Measurements from ENCODE around the gene CCNB2.
A peak's percentile ranks its signal among the peaks of the same experiment; 100 is the strongest.
"Not testable (repeated sequence)": the region's sequence is repeated elsewhere in the genome, so short reads cannot be mapped to it uniquely, and the experiment has no call there.

Gene CCNB2

DNA sequence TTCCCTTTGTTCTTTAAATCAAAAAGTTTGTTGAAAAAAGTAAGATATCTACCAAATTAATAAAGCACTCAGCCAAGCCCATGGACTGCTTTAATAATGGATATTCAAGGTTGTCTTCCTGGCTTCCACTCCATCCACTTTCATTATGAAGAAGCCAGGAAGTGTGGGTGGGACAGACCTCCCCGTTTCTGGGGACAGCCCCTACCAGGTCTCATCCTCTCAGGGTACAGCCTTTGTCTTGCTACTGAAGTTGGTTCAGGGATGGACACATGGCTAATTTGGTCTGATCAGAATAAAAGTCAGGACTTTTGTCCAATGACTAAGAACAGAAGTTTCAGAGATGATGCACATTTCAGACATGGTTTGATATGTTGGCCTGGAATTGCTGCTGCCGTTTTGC is 32.6 kb downstream of the CCNB2 start:
- DNase-seq, result peak; percentile 33

DNA sequence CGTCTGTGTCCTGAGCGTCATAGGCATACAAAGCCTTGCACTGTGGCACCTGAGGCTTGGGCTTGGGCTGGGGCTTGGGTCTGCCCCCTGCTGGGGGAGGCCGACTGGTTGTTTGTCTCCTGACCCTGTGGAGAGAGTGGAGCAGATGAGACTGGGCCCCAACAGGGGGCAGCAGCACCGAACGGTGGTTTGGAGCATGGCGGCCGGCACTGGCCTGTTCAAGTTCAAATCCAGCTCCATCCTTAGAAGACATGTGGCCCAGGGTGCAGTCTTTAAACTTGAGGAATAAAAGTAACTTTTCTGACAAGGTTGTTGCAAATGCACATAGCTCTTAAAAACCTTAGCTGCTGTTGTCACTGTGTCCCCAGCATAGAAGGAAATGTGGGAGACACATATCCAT is 33.3 kb downstream of the CCNB2 start:
- peak; percentile 62 for DNase-seq

DNA sequence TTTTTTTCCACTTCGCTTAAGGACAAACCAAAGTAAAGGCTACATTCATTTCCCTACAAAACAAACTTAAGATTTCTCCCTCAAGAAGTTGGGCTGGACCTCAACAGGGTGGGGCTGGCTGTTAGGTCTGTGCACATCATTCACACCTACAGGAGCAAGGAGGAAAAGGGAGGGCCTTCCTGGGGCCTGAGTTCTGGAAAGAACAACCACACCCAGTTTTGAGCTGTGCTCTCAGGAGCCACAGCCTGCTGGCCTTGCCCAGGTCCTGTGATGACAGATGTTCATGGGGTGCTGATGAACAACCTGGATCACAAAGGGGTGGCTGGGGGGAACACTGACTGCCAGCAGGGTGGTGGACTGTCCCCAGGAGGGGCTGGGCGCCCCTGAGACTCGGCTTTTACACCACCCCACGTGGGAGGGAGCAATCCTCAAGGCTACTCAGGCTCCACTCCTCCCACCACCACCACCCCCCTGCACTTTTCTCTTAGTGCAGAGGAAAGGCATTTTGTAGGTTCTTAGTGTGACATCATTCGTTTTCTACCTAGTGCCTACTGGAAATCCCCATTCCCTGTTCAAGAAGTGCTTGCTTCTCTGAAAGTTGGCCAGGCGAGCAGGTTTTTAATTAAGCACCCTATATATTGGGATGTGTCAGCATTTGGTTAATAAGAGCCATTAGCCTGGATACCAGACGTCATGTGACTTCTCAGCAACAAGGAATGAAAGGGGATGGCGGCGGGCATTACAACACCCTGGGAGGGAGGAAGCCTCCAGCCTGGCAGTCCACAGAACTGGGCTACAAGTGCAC is 35.7 kb downstream of the CCNB2 start:
- no peak for DNase-seq

DNA sequence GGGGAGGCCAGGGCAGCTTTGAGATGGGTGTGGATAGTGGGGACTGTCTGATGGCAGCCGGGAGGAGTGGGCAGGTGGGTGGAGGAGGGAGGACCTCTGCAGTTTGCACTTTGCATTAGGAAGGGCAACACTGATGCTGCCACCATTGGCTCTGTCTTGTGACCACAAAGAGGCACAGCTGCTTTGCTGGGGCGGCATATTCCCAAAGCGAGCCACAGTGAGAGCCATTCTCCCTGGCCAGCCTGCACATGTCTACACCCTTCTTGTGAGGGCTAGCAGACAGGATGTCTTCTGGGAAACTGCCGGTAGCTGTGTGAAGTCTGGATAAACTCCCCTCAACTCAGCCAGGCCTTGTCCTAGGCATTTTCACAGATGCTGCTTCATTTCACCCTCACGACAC is 38.3 kb downstream of the CCNB2 start:
- no peak for DNase-seq

DNA sequence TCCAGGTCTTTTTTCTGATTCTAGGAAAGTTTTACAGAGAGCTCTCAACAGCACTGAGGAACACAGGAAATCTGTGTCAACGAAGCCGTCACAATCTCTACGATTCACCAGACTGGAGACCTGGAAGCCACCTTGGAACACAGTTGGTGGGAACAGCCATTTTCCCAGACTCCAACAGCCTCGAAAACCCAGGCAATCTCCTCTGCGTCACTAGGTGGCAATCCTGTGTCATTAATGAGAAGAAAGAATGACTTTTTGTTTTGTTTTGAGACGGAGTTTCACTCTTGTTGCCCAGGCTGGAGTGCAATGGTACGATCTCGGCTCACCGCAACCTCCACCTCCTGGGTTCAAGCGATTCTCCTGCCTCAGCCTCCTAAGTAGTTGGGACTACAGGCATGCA is 39.6 kb downstream of the CCNB2 start:
- DNase-seq, result not testable (repeated sequence)

DNA sequence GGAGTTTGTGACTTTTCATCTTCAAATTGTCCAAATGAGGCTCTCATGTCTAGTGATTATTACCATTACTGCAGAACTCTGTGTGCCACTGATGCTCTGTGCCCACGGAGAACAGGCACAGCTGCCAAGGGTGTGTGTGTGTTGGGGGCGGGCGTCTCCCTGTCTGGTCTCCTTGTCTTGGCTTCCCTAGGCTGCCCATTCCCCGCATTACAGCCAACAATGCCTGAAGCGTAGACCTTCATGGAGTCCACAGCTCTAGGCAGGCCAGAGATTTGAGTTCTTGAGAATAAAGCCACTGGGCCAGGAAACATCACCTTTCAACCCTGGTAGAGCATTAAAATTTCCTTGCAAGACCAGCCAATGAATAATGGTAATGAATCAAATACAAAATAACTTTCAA is 42.7 kb downstream of the CCNB2 start:
- no peak for DNase-seq

DNA sequence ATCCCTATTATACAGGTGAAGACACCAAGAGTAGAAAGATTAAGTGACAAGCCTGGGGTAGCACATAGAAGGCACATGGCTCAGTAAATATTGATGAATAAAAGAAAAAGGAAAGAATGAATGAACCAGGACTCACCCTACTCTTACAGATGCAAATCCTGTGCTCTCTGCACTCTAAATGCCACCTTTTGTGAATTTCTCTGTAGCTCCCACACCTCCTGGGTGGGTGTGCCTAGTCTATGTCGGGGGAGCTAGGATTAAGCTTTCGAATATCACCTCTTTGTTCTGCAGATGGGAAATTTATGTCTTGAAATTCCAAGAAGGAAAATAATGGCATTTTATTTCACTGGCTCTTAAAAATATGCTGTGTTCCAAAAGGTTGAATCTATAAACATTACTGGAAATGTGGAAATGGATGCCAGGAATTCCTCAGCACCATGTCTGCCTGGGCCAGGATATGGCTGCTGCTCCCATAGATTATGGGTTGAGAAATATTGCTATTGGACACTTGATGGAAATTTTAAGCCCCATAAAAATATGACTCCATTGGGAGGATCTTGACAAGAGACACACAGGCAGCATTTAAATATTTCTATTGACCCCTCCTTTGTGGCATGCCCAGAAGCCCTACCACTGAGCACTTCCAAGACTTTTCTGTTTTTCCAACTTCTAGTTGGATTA is 43.3 kb downstream of the CCNB2 start:
- no peak for DNase-seq

DNA sequence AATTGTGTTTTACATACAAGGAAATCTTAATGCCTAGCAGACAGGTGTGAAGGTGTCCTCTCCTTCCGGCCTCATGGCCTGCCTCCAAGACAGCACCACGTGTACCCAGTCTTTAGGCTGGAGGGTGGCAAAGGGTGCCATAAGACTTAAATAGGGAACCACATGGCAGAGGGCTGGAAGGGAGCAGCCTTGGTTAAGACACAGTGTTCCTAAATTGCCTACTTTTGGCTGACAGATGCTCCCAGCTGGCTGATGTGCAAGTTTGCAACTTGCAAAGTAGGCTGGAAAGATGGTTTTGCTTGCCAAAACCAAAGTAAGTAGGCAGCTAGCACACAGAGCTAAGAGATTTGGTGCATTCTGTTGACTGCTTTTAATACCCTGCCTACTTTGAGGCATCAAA is 45.2 kb downstream of the CCNB2 start:
- no peak for DNase-seq

DNA sequence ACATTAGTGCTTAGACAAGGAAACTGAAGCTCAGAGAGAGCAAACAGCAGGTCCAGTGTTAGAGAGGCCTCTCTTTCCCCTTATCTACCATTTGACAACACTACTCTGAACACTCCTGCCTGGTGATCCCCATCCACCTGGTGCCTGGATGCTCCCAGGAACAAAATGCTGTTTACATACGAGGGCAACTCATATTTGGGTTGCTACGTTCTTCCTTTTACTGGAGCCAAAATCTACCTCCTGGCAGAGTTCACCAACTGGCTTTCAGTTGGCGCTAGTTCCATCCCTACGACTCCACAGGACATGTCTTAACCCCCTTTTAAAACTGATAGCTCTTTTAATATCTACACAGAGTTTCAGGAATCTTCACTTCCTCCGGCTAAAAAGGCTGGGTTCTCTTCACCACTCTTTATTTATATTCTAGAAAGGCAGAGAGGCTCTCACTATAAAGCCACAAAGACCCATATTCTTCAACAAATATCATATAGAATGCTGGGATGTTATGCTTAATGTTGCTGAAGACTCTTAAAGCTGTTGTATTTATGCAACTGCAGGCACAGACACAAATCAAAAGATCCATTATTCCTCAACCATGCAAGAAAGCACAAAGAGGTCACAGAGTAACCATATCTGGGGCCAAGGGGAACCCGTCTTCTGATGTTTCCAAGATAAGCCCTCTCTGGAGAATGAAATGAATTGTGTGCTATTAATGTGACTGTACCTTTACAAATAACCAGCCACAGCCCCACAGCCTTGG is 47.9 kb downstream of the CCNB2 start:
- DNase-seq, result no peak

DNA sequence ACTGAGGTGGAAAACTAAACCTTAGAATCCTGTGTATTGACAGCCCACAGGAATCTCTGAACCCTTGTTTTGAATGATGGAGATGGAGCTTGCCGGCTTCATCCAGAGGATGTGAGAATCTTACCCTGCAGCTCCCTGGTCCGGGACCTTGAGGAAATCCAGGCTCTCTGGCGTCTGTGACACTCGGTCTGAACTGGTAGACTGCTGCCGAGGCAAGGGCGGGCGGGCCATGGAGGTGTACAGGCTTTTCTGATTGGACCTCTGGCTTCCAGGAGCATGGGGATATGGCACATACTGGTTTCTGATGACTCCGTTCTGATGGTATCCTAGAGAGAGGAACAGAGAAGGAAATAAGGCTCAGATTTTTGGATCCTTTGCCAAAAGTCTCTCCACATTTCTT is 48.5 kb downstream of the CCNB2 start:
- no peak for DNase-seq

DNA sequence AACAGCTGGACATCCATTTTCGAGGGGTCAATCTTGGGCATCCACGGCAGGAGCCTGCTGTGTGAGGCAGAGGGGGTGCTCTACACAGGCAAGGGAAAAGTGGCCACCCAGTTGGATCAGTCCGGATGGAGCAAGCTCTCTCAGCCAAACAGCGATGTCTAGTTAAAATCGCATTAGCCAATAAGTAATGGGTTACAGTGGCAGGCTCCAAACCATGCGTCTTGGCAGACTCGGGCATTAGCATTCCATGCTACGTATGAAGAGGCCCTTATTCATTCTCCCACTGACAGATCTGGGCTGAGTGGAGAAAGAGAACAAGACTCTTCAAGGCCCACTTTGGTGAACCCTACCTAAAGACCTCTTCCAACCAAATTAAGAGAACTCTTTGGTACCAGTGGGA is 49.3 kb downstream of the CCNB2 start:
- DNase-seq, result no peak

DNA sequence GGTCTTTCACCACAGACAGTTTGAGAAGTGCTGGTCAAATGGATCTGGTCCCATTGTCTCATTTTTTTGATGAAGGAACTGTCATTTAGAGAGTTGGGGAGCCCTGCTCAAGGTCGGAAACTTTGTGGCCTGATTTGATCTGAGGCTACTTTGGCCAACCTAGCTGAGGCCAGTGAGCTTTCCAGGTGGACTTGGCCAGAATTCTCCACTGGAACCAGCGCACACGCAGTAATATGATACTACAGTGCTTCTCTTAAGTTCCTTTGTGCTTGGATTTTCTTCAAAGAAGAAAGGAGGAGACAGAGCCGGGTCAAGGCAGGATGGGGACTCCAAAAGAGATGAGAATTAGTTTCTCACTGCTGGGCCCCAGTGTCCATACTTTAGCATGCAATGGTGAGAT is 50.5 kb downstream of the CCNB2 start:
- no peak for DNase-seq

DNA sequence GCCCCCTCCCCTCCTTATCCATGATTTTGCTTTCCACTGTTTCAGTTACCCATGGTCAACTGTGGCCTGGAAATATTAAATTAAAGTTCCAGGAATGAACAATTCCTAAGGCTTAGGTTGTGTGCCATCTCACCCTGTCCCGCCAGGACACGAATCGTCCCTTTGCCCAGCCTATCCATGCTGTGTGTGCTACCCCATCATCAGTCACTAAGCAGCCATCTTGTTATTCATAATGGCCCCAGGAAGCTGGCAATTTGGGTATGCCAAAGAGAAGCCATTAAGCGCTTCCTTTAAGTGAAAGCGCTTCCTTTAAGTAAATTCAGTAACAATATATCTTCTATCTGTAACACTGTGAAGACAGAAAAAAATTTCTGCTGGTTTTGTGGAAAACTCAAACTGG is 52.5 kb downstream of the CCNB2 start:
- no peak for DNase-seq

DNA sequence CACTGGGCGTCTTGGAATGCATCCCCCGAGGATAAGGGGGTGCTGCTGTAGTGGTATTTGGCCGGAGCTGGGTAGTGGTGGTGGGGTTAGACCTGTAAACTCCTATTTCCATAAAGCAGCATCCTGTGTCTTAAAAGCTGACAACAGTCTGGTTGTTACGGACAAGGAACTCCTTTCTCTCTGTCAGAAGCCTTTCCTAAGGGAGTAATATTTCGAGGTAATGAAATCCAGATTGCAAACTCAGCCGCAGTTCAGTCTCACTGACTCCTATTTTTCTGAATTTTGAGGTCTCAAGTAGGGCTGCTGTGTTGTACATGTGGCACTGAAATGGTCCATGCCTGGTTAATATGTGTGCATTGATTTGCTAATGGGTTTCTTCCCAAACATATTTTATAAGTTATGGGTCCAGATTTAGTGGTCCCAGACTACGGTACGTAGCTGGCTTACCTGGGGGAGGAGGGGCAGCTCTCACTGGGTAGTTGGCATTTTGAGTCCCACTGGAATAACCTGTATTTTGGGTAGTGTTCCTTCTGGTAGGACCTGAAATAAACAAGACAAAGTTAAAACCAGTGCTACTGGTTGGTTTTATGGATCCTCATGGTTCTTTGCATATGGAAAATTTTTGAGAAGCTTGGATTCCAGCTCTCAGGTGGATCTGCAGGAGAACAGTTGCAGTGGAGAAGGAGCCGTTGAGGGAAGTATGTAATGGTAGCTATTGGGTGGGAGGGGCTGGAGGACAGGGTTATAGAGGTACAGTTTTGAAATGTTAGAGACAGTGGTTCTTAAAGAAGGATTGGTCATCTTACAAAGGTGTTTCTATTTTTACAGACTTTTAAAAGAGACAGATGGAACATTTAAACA is 53.1 kb downstream of the CCNB2 start:
- DNase-seq, result no peak

DNA sequence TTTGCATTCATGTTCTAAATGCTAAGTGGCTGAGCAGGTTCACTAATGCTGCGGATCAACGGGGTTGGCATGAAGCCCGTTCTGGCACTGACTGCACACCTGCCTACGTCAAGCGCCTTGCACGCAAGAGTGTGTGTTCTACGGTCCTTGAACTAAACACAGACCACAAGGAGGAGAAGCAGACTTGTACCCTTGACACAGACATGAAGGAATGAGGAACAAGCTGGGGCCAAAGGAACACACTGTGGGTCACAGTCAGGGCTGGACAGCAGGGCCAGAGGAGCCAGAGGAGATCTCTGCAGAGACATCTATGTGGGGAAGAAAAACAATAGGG is 53.7 kb downstream of the CCNB2 start:
- no peak for DNase-seq

DNA sequence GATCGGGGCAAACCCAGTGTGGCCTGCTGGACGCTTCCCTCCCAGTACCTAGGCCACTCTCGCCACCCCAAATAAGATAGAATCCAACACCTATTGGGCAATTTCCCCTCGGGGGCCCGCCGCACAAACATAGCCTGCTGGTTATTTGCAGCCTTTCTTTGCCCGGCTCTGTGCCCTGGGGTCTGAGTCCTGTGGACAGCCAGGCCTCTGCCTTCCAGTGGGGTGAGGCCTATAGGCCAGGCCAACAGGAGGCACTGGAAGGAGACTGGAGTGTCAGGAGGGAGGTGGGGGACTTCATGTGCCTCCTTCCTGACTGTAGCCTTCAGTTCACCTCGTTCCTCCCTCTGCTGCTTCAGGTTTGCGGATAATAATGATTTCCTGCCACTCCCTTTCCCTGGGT is 54.3 kb downstream of the CCNB2 start:
- no peak for DNase-seq

DNA sequence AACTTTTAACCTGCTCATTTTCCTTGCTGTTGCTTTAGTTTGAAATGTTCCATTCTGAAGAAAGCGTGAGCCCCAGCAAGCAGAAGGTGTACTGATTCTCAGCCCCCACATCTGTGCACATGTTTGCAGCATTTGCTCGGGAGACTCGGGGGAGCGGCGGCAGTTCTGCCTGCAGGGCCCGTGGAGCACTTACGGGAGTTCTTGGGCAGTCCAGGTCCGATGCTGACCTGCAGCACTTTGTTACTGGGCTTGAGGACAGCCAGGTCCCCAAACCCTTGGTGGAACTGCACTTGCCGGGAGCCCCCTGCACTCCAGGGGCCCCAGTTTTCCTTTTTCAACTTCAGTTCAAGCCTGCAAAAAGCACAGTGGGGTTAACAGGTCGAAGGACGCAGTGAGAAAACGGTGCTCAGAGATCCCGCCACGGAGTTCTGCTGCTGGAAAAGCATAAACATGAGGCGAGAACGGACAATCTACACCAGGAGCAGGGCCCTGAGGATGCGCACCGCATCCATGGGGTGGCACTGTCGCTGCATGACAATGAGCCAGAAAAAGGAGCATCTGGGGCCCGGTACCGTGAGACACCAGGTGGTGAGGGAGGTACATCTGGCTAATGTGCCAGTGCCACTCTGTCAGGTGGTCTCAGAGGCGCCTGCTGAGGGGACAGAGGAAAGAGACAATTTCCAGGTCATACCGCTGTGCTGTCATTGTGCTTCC is 56.1 kb downstream of the CCNB2 start:
- DNase-seq, result peak; percentile 39

DNA sequence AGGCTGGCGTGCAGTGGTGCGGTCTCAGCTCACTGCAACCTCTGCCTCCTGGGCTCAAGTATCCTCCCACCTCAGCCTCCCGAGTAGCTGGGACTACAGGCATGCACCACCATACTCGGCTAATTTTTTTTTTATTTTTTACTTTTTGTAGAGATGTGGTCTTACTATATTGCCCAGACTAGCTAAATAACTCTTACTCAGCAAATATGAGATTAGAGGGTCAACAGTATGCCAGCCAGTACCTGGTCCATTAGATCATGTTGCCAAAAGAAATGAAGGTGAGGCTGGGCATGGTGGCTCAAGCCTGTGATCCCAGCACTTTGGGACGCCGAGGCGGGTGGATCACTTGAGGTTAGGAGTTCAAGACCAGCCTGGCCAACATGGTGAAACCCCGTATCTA is 57.1 kb downstream of the CCNB2 start:
- DNase-seq, result not testable (repeated sequence)

DNA sequence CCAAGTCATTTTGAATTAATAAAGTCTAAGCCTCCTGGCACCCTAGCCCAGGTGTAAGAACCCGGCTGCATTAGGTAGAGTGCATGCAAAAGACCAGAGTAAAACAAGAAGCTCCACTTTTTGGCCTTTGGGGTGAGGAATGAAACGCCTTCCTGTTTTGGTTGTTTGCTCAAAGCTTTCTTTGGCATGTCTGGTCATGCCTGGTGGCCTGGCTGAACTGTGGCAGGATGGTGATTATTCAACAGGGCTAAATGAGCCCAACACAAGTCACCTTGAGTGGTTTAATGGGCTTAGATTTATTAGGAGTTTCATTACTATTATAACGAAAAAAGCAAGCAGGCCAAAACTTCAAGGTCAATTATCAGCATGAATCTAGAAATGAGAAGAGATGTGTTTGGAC is 60.8 kb downstream of the CCNB2 start:
- DNase-seq, result no peak

DNA sequence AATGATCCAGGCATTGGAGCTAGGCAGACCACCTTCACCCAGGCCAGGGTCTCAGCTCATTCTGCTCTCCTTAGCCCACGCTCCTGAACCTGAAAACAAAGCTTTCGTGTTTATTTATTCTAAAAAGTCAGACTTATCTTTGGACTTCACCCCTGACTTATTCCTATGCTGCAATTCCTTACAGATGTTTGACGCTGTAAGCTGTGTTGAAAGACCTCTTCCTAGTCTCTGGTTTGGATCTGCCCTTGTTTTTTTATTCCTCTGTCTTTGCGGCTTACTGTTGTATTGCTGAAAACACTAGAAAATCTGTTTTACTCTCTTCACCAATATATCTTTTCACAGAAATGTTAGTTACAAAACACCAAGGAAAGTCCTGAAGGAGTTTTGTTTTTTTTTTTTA is 61.2 kb downstream of the CCNB2 start:
- no peak for DNase-seq

DNA sequence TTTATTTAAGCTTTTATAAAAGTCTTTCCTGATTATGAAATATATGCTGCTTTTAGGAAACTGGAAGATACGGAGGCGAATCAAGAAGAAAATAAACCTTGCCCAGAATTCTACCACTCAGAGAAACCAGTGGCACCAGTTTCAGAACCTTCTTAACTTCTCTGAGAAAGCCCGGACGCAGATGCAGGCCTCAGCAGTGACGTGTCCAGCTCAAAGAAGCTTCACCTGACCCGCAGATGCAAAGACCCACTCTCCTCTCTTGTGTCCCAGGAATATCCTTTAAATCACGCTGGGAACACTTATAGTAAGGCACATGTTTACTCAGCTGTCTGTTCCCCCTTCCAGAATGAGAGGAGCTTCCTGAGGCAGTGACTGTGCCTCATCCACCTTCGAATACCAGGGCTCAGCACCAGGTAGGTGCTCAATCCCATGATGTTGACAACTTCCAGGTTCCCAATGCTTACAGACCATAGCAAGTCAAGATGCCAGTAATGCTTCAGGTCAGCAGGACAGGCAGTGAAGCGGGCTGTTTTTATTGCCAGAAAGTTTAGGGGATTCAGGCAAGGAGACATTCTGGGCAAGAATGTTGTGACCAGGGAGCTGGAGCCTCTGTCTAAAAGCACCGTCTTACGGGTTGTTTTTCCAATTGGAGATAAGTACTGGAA is 61.8 kb downstream of the CCNB2 start:
- DNase-seq, result no peak

DNA sequence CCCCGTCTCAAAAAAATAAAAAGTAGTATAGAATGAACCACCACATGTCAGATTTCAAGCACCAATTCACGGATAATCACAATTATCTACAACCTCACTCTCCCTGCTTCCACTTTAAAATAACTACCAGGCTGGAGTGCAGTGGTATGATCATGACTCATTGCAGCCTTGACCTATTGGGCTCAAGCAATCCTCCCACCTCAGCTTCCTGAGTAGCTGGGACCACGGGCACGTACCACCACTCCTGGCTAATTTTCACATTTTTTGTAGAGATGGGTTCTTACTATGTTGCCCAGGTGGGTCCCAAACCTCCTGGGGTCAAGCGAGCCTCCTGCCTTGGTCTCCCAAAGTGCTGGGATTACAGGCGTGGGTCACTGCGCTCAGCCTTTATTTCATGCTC is 63.6 kb downstream of the CCNB2 start:
- DNase-seq, result no peak

All from activated CD4-positive, alpha-beta T cell treated with anti-CD3 and anti-CD28 coated beads, Interleukin-2, Interleukin-6, amounts not matched to agents 100 ng/mL and 50 ng/mL, durations not matched to agents 16 hours and 8 hours (primary cell).